ENCODE data around the gene HEPACAM2. TPM values are rescaled to one million over a fixed set of nuclear protein-coding genes. Genes with fewer than 3 reads are reported as not detected.

HEPACAM2 gene
- total and polyA plus RNA-seq, 2 of the 4 experiments (the other 2 are of a cell fraction), result under 0.01 to 0.05 TPM

- TF ChIP-seq, protein P1, sequence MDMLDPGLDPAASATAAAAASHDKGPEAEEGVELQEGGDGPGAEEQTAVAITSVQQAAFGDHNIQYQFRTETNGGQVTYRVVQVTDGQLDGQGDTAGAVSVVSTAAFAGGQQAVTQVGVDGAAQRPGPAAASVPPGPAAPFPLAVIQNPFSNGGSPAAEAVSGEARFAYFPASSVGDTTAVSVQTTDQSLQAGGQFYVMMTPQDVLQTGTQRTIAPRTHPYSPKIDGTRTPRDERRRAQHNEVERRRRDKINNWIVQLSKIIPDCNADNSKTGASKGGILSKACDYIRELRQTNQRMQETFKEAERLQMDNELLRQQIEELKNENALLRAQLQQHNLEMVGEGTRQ (IDR thresholded peaks at IDR 0.05; ENCODE audit: low read depth, low read length), result no peak
- no peak for TF ChIP-seq MXI1 (IDR thresholded peaks at IDR 0.05; ENCODE audit: borderline replicate concordance, low read depth, low read length)
- TF ChIP-seq, protein P2, sequence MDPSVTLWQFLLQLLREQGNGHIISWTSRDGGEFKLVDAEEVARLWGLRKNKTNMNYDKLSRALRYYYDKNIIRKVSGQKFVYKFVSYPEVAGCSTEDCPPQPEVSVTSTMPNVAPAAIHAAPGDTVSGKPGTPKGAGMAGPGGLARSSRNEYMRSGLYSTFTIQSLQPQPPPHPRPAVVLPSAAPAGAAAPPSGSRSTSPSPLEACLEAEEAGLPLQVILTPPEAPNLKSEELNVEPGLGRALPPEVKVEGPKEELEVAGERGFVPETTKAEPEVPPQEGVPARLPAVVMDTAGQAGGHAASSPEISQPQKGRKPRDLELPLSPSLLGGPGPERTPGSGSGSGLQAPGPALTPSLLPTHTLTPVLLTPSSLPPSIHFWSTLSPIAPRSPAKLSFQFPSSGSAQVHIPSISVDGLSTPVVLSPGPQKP (IDR thresholded peaks at IDR 0.05; ENCODE audit: borderline replicate concordance, low read depth, low read length), result no peak
- TF ChIP-seq SMC3 (IDR thresholded peaks at IDR 0.05; ENCODE audit: low read depth, low read length), result no peak
Measured at GRCh38 chr7:93146036-93146435, 80.2 kb downstream of the HEPACAM2 start (continued).

Measured in IMR-90 (cell line).